HepG2 (cell line): ENCODE data around the gene MMP24OS. TPM values are rescaled to one million over a fixed set of nuclear protein-coding genes. Genes with fewer than 3 reads are reported as not detected.

Experiments
- ELF3 ChIP-seq: IDR thresholded peaks from 2 replicates; pipeline ENCODE4 v1.6.1; 2016; ENCODE audit warnings: missing genetic modification reagents, missing compliant biosample characterization
- FLYWCH1 ChIP-seq: sonication (generic); formaldehyde crosslinking; IDR thresholded peaks from 2 replicates; pipeline ENCODE4 v1.8.1; 2023; ENCODE audit warnings: mild to moderate bottlenecking, missing genetic modification reagents
- KLF6 ChIP-seq: IDR thresholded peaks from 2 replicates; pipeline ENCODE4 v1.8.0; 2016; ENCODE audit warnings: missing biosample characterization, missing genetic modification reagents
- POLR2AphosphoS2 ChIP-seq: IDR thresholded peaks from 2 replicates; pipeline ENCODE4 v1.6.1; 2011; ENCODE audit warnings: low read depth, low read length, improper control_type of control experiment
- SUZ12 ChIP-seq: fragments of 150-350 bp; IDR thresholded peaks from 2 replicates; pipeline ENCODE4 v1.6.1; 2014; ENCODE audit warnings: low read depth, low read length
- TBX3 ChIP-seq: fragments of 450-650 bp; IDR thresholded peaks from 2 replicates; pipeline ENCODE4 v1.6.1; 2017; ENCODE audit warnings: antibody characterized with exemption, mild to moderate bottlenecking, inconsistent platforms, borderline replicate concordance
- TEAD2 ChIP-seq: sonication (generic); formaldehyde crosslinking; IDR thresholded peaks from 2 replicates; pipeline ENCODE4 v1.9.0; 2021; ENCODE audit warnings: missing genetic modification reagents
- TMF1 ChIP-seq: sonication (generic); formaldehyde crosslinking; IDR thresholded peaks from 2 replicates; pipeline ENCODE4 v1.8.1; 2022; ENCODE audit warnings: low read depth, missing genetic modification reagents
- ZNF138 ChIP-seq: sonication (generic); formaldehyde crosslinking; IDR thresholded peaks from 2 replicates; pipeline ENCODE4 v1.5.0; 2020; ENCODE audit warnings: mild to moderate bottlenecking, low read depth, missing genetic modification reagents
- ZNF350 ChIP-seq: sonication (generic); formaldehyde crosslinking; IDR thresholded peaks from 2 replicates; pipeline ENCODE4 v1.4.0; 2020; ENCODE audit warnings: mild to moderate bottlenecking, low read depth, missing genetic modification reagents, borderline replicate concordance
- ZNF510 ChIP-seq: sonication (generic); formaldehyde crosslinking; IDR thresholded peaks from 2 replicates; pipeline ENCODE4 v1.4.0; 2020; ENCODE audit warnings: low read depth, mild to moderate bottlenecking, missing genetic modification reagents
- ZNF652 ChIP-seq: IDR thresholded peaks from 2 replicates; pipeline ENCODE4 v1.6.1; 2016; ENCODE audit warnings: low read depth, borderline replicate concordance
- ZNF83 ChIP-seq: sonication (generic); formaldehyde crosslinking; IDR thresholded peaks from 2 replicates; pipeline ENCODE4 v1.4.0; 2020; ENCODE audit warnings: missing genetic modification reagents, mild to moderate bottlenecking, borderline replicate concordance
- polyA plus RNA-seq, 8 experiments: library from polyadenylated mRNA; depleted of rRNA in 3 of 8; stranded (reverse) in 7 of 8; unstranded in 1 of 8; fragments of >200 nt; fragmentation: Illumina TruSeq in 4 of 8; extraction: Trizol in 4 of 8; gene quantifications; 2 replicates each; pipeline versions ENCODE4 v1.2.1 to v1.2.3, GENCODE V29; 2011 to 2016; ENCODE audit warnings: low read depth in 4 of 8, missing spikeins in 1 of 8, mixed read lengths in 1 of 8; ENCODE audit not compliant: insufficient read depth in 1 of 8
- total RNA-seq, 5 experiments: library from RNA; depleted of rRNA; stranded (reverse); fragments of >200 nt; fragmentation: Illumina TruSeq; extraction: Trizol; gene quantifications; 2 replicates each; pipeline ENCODE4 v1.2.3, GENCODE V29; 2016; ENCODE audit warnings: low read depth in 1 of 5
- TF ChIP-seq, protein P1 (sequence below): sonication (generic); formaldehyde crosslinking; IDR thresholded peaks from 2 replicates; pipeline ENCODE4 v1.5.1; 2020; ENCODE audit warnings: missing genetic modification reagents, mild to moderate bottlenecking, borderline replicate concordance
- TF ChIP-seq, protein P2 (sequence below): sonication (generic); formaldehyde crosslinking; IDR thresholded peaks from 2 replicates; pipeline ENCODE4 v1.8.0; 2022; ENCODE audit warnings: missing genetic modification reagents, mild to moderate bottlenecking, moderate library complexity, borderline replicate concordance
- TF ChIP-seq, protein P3 (sequence below): IDR thresholded peaks from 2 replicates; pipeline ENCODE4 v1.6.1; 2016; ENCODE audit warnings: low read depth, missing genetic modification reagents, missing compliant biosample characterization
- TF ChIP-seq, protein P4 (sequence below): sonication (generic); formaldehyde crosslinking; IDR thresholded peaks from 2 replicates; pipeline ENCODE4 v1.4.0; 2020; ENCODE audit warnings: missing genetic modification reagents

MMP24OS gene
- total and polyA plus RNA-seq, 2 of the 13 experiments (the other 11 are each of a cell fraction or from before 2014, with no cell fraction given) = 6.0 to 8.5 TPM

DNA sequence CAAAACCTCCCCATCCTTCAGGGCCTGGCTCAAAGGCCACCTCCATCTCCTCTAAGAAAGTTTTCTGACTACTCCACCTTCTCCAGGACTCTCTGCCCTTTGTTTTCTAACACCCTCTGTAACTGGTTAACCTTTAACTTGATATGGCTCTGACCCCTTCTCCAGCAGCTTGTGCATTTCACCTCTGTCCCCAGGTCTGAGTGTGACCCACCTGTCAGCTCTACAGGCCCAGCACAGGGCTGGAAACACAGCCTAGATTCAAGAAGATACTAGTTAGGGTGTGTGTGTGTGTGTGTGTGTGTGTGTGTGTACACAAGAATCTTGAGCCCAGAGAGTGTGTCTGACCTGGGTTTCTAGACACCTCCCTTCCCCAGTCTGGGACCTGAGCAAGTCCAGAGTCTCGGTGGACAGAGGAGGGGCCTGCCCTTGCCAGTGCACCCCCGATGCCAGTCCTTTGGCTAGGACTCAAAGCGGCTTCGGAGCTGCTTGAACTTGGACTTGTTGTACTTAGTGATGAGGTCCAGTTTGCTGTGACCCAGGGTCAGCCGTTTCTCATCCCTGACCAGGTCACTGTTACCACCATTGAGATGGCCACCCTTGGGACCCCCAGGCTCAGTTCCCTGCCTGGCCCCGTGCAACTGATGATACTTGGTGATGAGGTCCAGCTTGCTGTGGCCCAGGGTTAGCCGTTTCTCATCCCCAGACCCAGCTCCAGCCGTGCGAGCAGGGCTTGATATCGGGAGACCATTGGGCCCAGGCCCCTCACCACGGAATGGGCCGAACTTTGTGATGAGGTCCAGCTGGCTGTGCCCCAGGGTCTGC, 8.4 kb upstream of the MMP24OS start (continued):
- TF ChIP-seq, protein P1, sequence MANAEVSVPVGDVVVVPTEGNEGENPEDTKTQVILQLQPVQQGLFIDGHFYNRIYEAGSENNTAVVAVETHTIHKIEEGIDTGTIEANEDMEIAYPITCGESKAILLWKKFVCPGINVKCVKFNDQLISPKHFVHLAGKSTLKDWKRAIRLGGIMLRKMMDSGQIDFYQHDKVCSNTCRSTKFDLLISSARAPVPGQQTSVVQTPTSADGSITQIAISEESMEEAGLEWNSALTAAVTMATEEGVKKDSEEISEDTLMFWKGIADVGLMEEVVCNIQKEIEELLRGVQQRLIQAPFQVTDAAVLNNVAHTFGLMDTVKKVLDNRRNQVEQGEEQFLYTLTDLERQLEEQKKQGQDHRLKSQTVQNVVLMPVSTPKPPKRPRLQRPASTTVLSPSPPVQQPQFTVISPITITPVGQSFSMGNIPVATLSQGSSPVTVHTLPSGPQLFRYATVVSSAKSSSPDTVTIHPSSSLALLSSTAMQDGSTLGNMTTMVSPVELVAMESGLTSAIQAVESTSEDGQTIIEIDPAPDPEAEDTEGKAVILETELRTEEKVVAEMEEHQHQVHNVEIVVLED (CRISPR knock-in tag) = peak; percentile 27; the same call in 1 of the 2 replicates
- TF ChIP-seq SUZ12 (no peak), TMF1 (CRISPR knock-in tag) (no peak), ZNF510 (CRISPR knock-in tag) (no peak), ZNF138 (peak; percentile 72; the same call in 1 of the 2 replicates), KLF6 (CRISPR knock-in tag) (no peak), ZNF652 (0 out of 2 replicates have a peak, but pooled peaks have one; percentile 22), TBX3 (peak; percentile 35; the same call in 1 of the 2 replicates), FLYWCH1 (CRISPR knock-in tag) (no peak), POLR2AphosphoS2 (no peak), ZNF350 (CRISPR knock-in tag) (peak; percentile 77), ELF3 (CRISPR knock-in tag) (no peak; the same call in 1 of the 2 replicates), ZNF83 (CRISPR knock-in tag) (0 out of 2 replicates have a peak, but pooled peaks have one; percentile 18), TEAD2 (CRISPR knock-in tag) (no peak)
- TF ChIP-seq, protein P2, sequence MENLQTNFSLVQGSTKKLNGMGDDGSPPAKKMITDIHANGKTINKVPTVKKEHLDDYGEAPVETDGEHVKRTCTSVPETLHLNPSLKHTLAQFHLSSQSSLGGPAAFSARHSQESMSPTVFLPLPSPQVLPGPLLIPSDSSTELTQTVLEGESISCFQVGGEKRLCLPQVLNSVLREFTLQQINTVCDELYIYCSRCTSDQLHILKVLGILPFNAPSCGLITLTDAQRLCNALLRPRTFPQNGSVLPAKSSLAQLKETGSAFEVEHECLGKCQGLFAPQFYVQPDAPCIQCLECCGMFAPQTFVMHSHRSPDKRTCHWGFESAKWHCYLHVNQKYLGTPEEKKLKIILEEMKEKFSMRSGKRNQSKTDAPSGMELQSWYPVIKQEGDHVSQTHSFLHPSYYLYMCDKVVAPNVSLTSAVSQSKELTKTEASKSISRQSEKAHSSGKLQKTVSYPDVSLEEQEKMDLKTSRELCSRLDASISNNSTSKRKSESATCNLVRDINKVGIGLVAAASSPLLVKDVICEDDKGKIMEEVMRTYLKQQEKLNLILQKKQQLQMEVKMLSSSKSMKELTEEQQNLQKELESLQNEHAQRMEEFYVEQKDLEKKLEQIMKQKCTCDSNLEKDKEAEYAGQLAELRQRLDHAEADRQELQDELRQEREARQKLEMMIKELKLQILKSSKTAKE = peak; percentile 44
- TF ChIP-seq, protein P3, sequence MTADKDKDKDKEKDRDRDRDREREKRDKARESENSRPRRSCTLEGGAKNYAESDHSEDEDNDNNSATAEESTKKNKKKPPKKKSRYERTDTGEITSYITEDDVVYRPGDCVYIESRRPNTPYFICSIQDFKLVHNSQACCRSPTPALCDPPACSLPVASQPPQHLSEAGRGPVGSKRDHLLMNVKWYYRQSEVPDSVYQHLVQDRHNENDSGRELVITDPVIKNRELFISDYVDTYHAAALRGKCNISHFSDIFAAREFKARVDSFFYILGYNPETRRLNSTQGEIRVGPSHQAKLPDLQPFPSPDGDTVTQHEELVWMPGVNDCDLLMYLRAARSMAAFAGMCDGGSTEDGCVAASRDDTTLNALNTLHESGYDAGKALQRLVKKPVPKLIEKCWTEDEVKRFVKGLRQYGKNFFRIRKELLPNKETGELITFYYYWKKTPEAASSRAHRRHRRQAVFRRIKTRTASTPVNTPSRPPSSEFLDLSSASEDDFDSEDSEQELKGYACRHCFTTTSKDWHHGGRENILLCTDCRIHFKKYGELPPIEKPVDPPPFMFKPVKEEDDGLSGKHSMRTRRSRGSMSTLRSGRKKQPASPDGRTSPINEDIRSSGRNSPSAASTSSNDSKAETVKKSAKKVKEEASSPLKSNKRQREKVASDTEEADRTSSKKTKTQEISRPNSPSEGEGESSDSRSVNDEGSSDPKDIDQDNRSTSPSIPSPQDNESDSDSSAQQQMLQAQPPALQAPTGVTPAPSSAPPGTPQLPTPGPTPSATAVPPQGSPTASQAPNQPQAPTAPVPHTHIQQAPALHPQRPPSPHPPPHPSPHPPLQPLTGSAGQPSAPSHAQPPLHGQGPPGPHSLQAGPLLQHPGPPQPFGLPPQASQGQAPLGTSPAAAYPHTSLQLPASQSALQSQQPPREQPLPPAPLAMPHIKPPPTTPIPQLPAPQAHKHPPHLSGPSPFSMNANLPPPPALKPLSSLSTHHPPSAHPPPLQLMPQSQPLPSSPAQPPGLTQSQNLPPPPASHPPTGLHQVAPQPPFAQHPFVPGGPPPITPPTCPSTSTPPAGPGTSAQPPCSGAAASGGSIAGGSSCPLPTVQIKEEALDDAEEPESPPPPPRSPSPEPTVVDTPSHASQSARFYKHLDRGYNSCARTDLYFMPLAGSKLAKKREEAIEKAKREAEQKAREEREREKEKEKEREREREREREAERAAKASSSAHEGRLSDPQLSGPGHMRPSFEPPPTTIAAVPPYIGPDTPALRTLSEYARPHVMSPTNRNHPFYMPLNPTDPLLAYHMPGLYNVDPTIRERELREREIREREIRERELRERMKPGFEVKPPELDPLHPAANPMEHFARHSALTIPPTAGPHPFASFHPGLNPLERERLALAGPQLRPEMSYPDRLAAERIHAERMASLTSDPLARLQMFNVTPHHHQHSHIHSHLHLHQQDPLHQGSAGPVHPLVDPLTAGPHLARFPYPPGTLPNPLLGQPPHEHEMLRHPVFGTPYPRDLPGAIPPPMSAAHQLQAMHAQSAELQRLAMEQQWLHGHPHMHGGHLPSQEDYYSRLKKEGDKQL (CRISPR knock-in tag) = no peak
- TF ChIP-seq, protein P4, sequence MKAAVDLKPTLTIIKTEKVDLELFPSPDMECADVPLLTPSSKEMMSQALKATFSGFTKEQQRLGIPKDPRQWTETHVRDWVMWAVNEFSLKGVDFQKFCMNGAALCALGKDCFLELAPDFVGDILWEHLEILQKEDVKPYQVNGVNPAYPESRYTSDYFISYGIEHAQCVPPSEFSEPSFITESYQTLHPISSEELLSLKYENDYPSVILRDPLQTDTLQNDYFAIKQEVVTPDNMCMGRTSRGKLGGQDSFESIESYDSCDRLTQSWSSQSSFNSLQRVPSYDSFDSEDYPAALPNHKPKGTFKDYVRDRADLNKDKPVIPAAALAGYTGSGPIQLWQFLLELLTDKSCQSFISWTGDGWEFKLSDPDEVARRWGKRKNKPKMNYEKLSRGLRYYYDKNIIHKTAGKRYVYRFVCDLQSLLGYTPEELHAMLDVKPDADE = no peak
